Measurements from ENCODE around the gene RUNX2. TPM values are rescaled to one million over a fixed set of nuclear protein-coding genes. Genes with fewer than 3 reads are reported as not detected.

Gene RUNX2
- total and polyA plus RNA-seq, 2 experiments from 2014 or later = 1.0 to 2.1 TPM

- H3K27me3 ChIP-seq = no peaks in the 10 kb centered on the region
- H3K9me2 ChIP-seq (replicated peaks; ENCODE audit: insufficient read depth) = no peaks in the 10 kb centered on the region
- no peak overlapping the region for H3K4me2 ChIP-seq
- no peaks in the 10 kb centered on the region for H3K36me3 ChIP-seq (replicated peaks; ENCODE audit: insufficient read depth, low read depth)
- no peak for TF ChIP-seq EZH2phosphoT487 (IDR thresholded peaks at IDR 0.05; ENCODE audit: low read depth, severe bottlenecking, unreplicated experiment)
- no peak for TF ChIP-seq CTCF (IDR thresholded peaks at IDR 0.05; ENCODE audit: poor library complexity)
- no peak for TF ChIP-seq EZH2 (IDR thresholded peaks at IDR 0.05; ENCODE audit: borderline replicate concordance)
- H4K20me1 ChIP-seq (ENCODE audit: insufficient read depth, poor library complexity, severe bottlenecking) = no peaks in the 10 kb centered on the region
- DNase-seq (ENCODE audit: low spot score) = no peak
- no peaks in the 10 kb centered on the region for H3K79me2 ChIP-seq
- H3K4me1 ChIP-seq (ENCODE audit: insufficient read depth) = no peaks in the 10 kb centered on the region
- H2AFZ ChIP-seq = no peak overlapping the region
- WGBS (ENCODE audit: low lambda C conversion rate, missing lambda C conversion rate) = 50% methylated on average over 2 of the region's 2 CpGs
- H3K4me3 ChIP-seq = no peak overlapping the region
- H3K27ac ChIP-seq = no peak overlapping the region
- no peaks in the 10 kb centered on the region for H3K9me3 ChIP-seq (ENCODE audit: low read depth)
Measured at GRCh38 chr6:45706319-45706718, 378.2 kb downstream of the RUNX2 start.

DNA sequence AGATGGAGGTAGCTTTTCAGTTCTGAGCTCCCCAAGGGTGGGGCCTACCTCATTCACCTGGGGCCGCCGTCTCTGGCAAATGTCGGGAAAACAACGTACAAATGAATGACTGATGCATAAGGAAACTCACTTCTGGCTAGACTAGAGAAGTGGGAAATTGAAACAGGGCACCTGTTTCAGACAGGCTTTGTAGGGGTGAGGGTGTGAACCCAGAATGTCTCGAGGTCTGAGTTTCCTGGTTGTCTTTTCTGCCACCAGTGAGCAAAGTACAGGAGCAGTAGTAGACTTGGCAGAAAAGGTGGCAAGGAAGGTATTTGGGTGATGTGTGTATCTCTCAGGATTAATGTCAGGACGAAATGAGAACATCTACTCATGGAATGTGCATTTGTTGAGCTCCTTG, 379.0 kb downstream of the RUNX2 start:
- no peaks in the 10 kb centered on the region for H4K20me1 ChIP-seq (ENCODE audit: insufficient read depth, poor library complexity, severe bottlenecking)
- no peak for TF ChIP-seq EZH2phosphoT487 (IDR thresholded peaks at IDR 0.05; ENCODE audit: low read depth, severe bottlenecking, unreplicated experiment)
- TF ChIP-seq CTCF (IDR thresholded peaks at IDR 0.05; ENCODE audit: poor library complexity) = no peak
- no peak for TF ChIP-seq EZH2 (IDR thresholded peaks at IDR 0.05; ENCODE audit: borderline replicate concordance)
- no peak overlapping the region for H3K4me3 ChIP-seq
- no peaks in the 10 kb centered on the region for H3K36me3 ChIP-seq (replicated peaks; ENCODE audit: insufficient read depth, low read depth)
- H3K27ac ChIP-seq = no peak overlapping the region
- H3K79me2 ChIP-seq = no peaks in the 10 kb centered on the region
- no peaks in the 10 kb centered on the region for H3K27me3 ChIP-seq
- H3K9me2 ChIP-seq (replicated peaks; ENCODE audit: insufficient read depth) = no peaks in the 10 kb centered on the region
- WGBS (ENCODE audit: low lambda C conversion rate, missing lambda C conversion rate) = 97% methylated on average over 6 of the region's 6 CpGs
- H3K4me1 ChIP-seq (ENCODE audit: insufficient read depth) = no peaks in the 10 kb centered on the region
- no peaks in the 10 kb centered on the region for H3K9me3 ChIP-seq (ENCODE audit: low read depth)
- DNase-seq (ENCODE audit: low spot score) = no peak
- H2AFZ ChIP-seq = no peak overlapping the region
- no peak overlapping the region for H3K4me2 ChIP-seq

- H4K20me1 ChIP-seq (ENCODE audit: insufficient read depth, poor library complexity, severe bottlenecking) = no peaks in the 10 kb centered on the region
- no peaks in the 10 kb centered on the region for H3K9me3 ChIP-seq (ENCODE audit: low read depth)
- no peak overlapping the region for H2AFZ ChIP-seq
- H3K79me2 ChIP-seq = no peaks in the 10 kb centered on the region
- no peak overlapping the region for H3K4me2 ChIP-seq
- no peak overlapping the region for H3K4me3 ChIP-seq
- no peak for DNase-seq (ENCODE audit: low spot score)
- no peak for TF ChIP-seq EZH2phosphoT487 (IDR thresholded peaks at IDR 0.05; ENCODE audit: low read depth, severe bottlenecking, unreplicated experiment)
- no peak for TF ChIP-seq EZH2 (IDR thresholded peaks at IDR 0.05; ENCODE audit: borderline replicate concordance)
- TF ChIP-seq CTCF (IDR thresholded peaks at IDR 0.05; ENCODE audit: poor library complexity) = no peak
- H3K4me1 ChIP-seq (ENCODE audit: insufficient read depth) = peaks cover 6% of the 10 kb centered on the region
- H3K9me2 ChIP-seq (replicated peaks; ENCODE audit: insufficient read depth) = no peaks in the 10 kb centered on the region
- no peaks in the 10 kb centered on the region for H3K27me3 ChIP-seq
- WGBS (ENCODE audit: low lambda C conversion rate, missing lambda C conversion rate) = 84% methylated on average over 6 of the region's 6 CpGs
- no peak overlapping the region for H3K27ac ChIP-seq
- no peaks in the 10 kb centered on the region for H3K36me3 ChIP-seq (replicated peaks; ENCODE audit: insufficient read depth, low read depth)
Measured at GRCh38 chr6:45709781-45710220, 381.7 kb downstream of the RUNX2 start.

Data from hepatocyte (in vitro differentiated cells).